ENCODE measurements around the gene GTPBP4. TPM values are rescaled to one million over a fixed set of nuclear protein-coding genes. Genes with fewer than 3 reads are reported as not detected.

GTPBP4 gene
- total RNA-seq, 1 donor, result 27.1 TPM

DNA sequence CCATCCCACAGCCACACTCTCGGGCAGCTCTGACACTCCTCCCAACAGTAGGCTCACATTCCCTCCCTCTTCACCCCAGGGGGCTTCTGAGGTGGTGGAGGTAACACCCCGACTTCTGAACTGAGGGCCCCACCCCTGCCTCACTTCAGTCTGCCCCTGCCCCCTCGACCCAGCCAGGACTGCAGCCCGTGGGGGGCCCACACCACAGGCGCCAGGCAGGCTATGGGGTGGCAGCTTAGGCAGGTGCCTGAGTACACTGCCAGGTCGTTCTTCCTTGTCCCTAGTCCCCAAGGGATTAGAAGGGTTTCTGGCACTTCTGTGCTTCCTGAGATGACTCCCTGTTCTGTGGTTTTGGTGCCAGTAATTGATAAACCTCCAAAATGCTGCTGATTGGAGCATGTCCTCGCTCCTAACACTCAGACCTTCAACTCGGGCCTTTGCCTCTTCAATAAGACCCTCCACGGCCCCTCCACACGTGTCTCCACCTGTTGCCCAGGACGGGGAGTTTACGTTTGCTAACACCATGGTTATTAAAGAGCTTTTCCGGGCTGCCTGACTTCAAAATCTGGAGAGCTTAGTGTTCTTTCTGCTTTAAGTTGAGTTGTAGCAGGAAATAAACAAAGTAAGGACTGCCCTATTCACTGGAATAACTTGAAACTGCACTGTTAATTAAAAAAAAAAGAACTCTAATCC, 33.0 kb upstream of the GTPBP4 start:
- Histone ChIP-seq H3K27ac (ENCODE audit: low read depth, low read length) (no peak overlapping the region), H3K36me3 (ENCODE audit: insufficient read depth, low read length) (no peaks in the 10 kb centered on the region), H3K27me3 (ENCODE audit: insufficient read depth, low read length) (peaks cover 23% of the 10 kb centered on the region), H2AFZ (ENCODE audit: low read length) (no peak overlapping the region), H4K20me1 (ENCODE audit: insufficient read depth, low read length) (no peaks in the 10 kb centered on the region), H3K4me2 (ENCODE audit: insufficient read depth, low read length) (no peak overlapping the region), H3K4me3 (ENCODE audit: insufficient read depth, low read length) (no peak overlapping the region), H3K4me1 (ENCODE audit: insufficient read depth, low read length) (no peaks in the 10 kb centered on the region), H3K79me2 (ENCODE audit: insufficient read depth, low read length) (no peaks in the 10 kb centered on the region), H3K9me3 (ENCODE audit: low read depth, low read length) (no peaks in the 10 kb centered on the region)
- DNase-seq (ENCODE audit: insufficient read length, low spot score, missing footprints), result peak; percentile 62
- TF ChIP-seq, protein P1, sequence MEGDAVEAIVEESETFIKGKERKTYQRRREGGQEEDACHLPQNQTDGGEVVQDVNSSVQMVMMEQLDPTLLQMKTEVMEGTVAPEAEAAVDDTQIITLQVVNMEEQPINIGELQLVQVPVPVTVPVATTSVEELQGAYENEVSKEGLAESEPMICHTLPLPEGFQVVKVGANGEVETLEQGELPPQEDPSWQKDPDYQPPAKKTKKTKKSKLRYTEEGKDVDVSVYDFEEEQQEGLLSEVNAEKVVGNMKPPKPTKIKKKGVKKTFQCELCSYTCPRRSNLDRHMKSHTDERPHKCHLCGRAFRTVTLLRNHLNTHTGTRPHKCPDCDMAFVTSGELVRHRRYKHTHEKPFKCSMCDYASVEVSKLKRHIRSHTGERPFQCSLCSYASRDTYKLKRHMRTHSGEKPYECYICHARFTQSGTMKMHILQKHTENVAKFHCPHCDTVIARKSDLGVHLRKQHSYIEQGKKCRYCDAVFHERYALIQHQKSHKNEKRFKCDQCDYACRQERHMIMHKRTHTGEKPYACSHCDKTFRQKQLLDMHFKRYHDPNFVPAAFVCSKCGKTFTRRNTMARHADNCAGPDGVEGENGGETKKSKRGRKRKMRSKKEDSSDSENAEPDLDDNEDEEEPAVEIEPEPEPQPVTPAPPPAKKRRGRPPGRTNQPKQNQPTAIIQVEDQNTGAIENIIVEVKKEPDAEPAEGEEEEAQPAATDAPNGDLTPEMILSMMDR (IDR thresholded peaks at IDR 0.05; ENCODE audit: extremely low read depth, low read depth, low read length), result no peak

GRCh38 chr10:955820-956217, 32.4 kb upstream of the GTPBP4 start:
- H2AFZ ChIP-seq (ENCODE audit: low read length), result no peak overlapping the region
- H3K4me1 ChIP-seq (ENCODE audit: insufficient read depth, low read length), result no peaks in the 10 kb centered on the region
- no peaks in the 10 kb centered on the region for H3K9me3 ChIP-seq (ENCODE audit: low read depth, low read length)
- H3K4me3 ChIP-seq (ENCODE audit: insufficient read depth, low read length), result no peak overlapping the region
- H3K36me3 ChIP-seq (ENCODE audit: insufficient read depth, low read length), result no peaks in the 10 kb centered on the region
- TF ChIP-seq, protein P1 (IDR thresholded peaks at IDR 0.05; ENCODE audit: extremely low read depth, low read depth, low read length), result no peak
- no peak overlapping the region for H3K27ac ChIP-seq (ENCODE audit: low read depth, low read length)
- no peak overlapping the region for H3K4me2 ChIP-seq (ENCODE audit: insufficient read depth, low read length)
- H3K27me3 ChIP-seq (ENCODE audit: insufficient read depth, low read length), result peaks cover 21% of the 10 kb centered on the region
- H3K79me2 ChIP-seq (ENCODE audit: insufficient read depth, low read length), result no peaks in the 10 kb centered on the region
- peak; percentile 46 for DNase-seq (ENCODE audit: insufficient read length, low spot score, missing footprints)
- no peaks in the 10 kb centered on the region for H4K20me1 ChIP-seq (ENCODE audit: insufficient read depth, low read length)

GRCh38 chr10:958106-958505, 30.1 kb upstream of the GTPBP4 start:
- Histone ChIP-seq H3K27me3 (ENCODE audit: insufficient read depth, low read length) (peaks cover 13% of the 10 kb centered on the region), H3K79me2 (ENCODE audit: insufficient read depth, low read length) (no peaks in the 10 kb centered on the region), H3K36me3 (ENCODE audit: insufficient read depth, low read length) (no peaks in the 10 kb centered on the region), H3K4me1 (ENCODE audit: insufficient read depth, low read length) (no peaks in the 10 kb centered on the region), H3K4me2 (ENCODE audit: insufficient read depth, low read length) (no peak overlapping the region), H4K20me1 (ENCODE audit: insufficient read depth, low read length) (no peaks in the 10 kb centered on the region), H2AFZ (ENCODE audit: low read length) (no peak overlapping the region), H3K4me3 (ENCODE audit: insufficient read depth, low read length) (no peak overlapping the region), H3K9me3 (ENCODE audit: low read depth, low read length) (no peaks in the 10 kb centered on the region), H3K27ac (ENCODE audit: low read depth, low read length) (no peak overlapping the region)
- no peak for DNase-seq (ENCODE audit: insufficient read length, low spot score, missing footprints)
- TF ChIP-seq, protein P1 (IDR thresholded peaks at IDR 0.05; ENCODE audit: extremely low read depth, low read depth, low read length), result no peak

DNA sequence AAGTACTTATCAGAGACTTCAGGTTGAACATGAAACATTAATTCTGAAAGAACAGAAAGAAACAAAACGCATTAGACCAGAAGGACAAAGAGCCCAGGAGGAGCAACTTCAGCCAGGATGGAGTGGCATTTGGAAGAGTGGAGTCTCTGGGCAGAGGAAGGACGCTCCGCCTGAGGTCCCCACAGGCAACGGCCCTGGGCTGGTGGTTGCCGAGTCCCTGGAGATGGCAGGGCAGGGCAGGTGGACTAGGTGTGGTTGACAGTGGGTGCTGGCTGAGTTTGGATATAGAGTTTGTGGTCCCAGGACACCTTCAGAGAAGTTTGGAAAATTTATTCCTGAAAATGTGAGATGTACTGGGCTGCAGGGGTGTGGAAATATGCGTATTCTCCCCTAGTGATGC, 29.4 kb upstream of the GTPBP4 start:
- H3K4me3 ChIP-seq (ENCODE audit: insufficient read depth, low read length), result no peak overlapping the region
- no peaks in the 10 kb centered on the region for H3K79me2 ChIP-seq (ENCODE audit: insufficient read depth, low read length)
- H3K4me1 ChIP-seq (ENCODE audit: insufficient read depth, low read length), result no peaks in the 10 kb centered on the region
- no peaks in the 10 kb centered on the region for H3K36me3 ChIP-seq (ENCODE audit: insufficient read depth, low read length)
- no peaks in the 10 kb centered on the region for H3K9me3 ChIP-seq (ENCODE audit: low read depth, low read length)
- H2AFZ ChIP-seq (ENCODE audit: low read length), result no peak overlapping the region
- no peaks in the 10 kb centered on the region for H4K20me1 ChIP-seq (ENCODE audit: insufficient read depth, low read length)
- TF ChIP-seq, protein P1 (IDR thresholded peaks at IDR 0.05; ENCODE audit: extremely low read depth, low read depth, low read length), result no peak
- DNase-seq (ENCODE audit: insufficient read length, low spot score, missing footprints), result peak; percentile 47
- H3K27me3 ChIP-seq (ENCODE audit: insufficient read depth, low read length), result peaks cover 9% of the 10 kb centered on the region
- no peak overlapping the region for H3K27ac ChIP-seq (ENCODE audit: low read depth, low read length)
- no peak overlapping the region for H3K4me2 ChIP-seq (ENCODE audit: insufficient read depth, low read length)

Measured in osteoblast (primary cell).